GM21423 (cell line): ENCODE data around the gene NVL.
"Not testable (repeated sequence)": the region's sequence is repeated elsewhere in the genome, so short reads cannot be mapped to it uniquely, and the experiment has no call there.

Source experiments
- ATAC-seq: cut with Tn5 transposase; IDR thresholded peaks from one replicate; pipeline ENCODE4 v1.9.1; 2021; ENCODE audit warnings: mild to moderate bottlenecking, moderate library complexity; ENCODE audit not compliant: unreplicated experiment

NVL gene

DNA sequence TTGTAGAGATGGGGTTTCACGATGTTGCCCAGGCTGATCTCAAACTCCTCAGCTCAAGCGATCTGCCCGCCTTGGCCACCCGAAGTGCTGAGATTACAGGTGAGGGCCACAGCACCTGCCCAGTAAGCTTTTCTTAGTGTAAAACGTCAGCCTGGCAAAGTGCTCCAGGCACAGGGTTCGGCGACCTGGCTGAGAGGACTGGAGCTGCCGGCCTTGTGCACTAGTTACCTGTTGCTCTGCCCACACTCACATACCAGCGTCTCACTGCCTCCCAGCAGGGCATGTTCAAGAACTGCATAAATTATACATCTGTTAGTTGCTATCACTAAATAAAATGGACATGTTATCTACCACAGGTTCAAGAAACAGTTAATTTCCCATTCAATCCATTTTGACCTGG lies 91.8 kb downstream of the NVL start:
- ATAC-seq: no peak

- ATAC-seq: no peak
Observed at GRCh38 chr1:224237119-224237881, 92.7 kb downstream of the NVL start.

DNA sequence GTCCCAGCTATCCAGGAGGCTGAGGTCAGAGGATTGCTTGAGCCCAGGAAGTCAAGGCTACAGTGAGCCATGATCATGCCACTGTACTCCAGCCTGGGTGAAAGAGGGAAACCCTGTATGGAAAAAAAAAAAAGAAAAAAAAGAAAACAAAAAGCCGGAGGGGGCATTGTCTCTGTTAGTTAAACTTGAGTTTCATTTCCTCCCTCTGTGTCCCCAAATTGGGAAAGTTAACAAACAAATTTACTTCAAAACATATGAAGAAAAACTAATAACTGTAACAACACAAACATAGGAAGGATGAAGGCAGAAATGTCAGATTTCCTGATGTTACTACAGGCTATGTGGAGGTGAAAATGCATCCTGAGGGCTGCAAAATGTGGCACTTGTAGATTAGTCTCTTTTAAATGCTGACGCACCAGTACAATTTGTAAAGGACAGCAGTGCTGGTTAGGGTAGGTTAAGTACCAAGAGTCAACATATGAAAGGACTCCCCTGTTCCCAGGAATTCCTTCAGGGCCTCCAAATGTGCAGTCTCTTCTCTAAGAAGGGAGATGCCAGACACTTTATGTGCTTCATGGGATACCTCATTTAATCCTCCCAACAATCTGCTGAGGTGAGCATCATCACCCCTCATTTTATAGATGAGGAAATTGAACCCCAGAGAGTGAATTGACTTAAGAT lies 94.0 kb downstream of the NVL start:
- no peak for ATAC-seq

- no peak for ATAC-seq
Observed at GRCh38 chr1:224234017-224234416, 96.0 kb downstream of the NVL start.

DNA sequence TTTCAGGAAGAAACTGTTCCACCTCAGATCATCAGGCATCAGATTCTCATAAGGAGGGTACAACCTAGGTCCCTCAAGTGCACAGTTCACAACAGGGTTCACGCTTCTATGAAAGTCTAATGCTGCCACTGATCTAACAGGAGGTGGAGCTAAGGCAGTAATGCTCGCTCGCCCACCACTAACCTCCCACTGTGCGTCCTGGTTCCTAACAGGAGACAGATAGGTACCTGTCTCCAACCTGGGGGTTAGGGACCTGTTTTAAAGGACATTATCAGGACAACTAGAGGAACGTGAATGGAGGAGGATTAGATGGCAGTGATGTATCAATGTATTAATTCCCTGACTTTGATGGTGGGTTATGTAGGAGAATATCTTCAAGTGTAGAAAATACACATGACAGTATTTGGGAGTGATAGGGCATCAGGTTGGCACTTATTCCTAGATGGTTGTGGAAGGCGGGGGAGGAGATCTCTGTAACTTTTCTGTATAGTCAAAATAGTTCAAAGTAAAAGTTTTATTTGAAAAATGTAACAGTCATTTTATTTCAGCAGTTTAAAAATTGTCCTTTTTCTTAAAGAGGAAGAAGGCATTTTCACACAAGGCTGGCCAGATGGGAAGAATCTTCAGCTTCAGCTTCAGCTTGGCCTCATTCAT lies 103.0 kb downstream of the NVL start:
- no peak for ATAC-seq

GRCh38 chr1:224223819-224224714 lies 105.9 kb downstream of the NVL start:
- no peak for ATAC-seq

- ATAC-seq: no peak
Observed at GRCh38 chr1:224219612-224220059, 110.3 kb downstream of the NVL start.

DNA sequence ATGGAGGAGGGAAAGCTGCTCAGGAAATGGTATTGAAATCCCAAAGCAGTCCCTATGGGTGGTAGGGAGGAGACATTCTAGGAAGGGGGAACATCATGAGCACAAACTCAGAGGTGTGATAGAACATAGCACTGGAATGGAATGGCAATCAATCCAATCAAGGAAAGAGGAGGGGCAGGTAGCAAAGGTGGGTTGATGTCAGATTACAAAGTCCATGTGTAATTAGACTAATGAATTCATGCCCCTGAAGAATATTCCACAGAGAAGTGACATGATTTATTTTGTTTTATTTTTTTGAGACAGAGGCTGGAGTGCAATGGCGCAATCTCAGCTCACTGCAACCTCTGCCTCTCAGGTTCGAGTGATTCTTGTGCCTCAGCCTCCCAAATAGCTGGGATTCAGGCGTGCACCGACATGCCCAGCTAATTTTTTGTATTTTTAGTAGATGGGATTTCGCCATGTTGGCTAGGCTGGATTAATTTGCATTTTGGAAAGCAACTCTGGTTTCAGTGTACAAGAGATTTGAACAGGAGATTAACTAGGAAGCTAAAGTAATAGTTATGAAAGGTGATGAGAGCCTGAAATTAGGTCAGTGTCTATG lies 110.9 kb downstream of the NVL start:
- no peak for ATAC-seq

- ATAC-seq: no peak
Observed at GRCh38 chr1:224217655-224218623, 112.0 kb downstream of the NVL start.

DNA sequence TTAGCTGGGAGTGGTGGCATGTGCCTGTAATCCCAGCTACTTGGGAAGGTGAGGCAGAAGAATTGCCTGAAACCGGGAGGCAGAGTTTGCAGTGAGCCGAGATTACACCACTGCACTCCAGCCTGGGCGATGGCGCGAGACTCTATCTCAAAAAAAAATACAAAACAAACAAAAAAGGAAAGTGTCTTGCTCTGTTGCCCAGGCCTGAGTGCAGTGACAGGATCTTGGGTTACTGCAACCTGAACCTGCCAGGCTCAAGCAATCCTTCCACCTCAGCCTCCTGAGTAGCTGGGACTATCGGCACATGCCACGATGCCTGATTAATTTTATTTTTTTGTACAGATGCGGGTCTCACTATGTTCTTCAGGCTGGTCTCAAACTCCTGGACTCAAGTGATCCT lies 113.6 kb downstream of the NVL start:
- ATAC-seq: no peak

GRCh38 chr1:224213438-224214119 lies 116.4 kb downstream of the NVL start:
- no peak for ATAC-seq

- no peak for ATAC-seq
Observed at GRCh38 chr1:224212618-224213061, 117.3 kb downstream of the NVL start.

DNA sequence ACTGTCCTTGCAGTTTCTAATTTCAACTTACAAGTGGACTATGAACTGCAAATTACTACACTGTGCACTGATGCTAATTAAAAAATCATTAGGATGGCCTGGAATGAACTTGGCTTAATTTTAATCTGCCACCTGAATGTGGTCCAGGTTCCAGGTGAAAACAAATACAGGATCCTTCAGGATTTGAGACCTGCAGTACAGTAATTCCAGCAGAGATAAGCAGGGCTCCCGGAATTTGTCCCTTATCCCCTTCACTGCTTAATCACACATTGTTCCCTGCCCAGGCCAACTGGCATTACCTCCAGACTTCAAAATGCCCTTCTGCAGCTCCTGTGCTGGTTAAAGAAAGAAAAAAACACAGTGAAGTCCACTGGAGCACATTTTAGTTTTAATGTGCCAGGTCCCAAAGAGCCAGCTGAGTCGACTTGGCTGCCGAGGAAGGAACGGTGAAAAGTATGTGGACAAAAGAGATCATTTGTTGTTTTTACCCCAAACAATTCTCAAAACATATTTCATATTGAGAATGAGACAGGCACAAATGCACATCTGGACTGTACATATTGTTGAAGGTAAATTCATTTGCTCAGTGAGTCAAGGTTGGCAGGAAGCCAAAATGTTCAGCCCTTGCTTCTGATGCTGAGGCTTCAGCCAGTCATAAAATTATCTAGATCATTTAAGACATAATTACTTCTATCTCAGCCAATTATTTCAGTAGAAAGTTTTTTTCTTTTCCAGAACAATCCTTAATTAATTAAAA lies 118.6 kb downstream of the NVL start:
- no peak for ATAC-seq

- not testable (repeated sequence) for ATAC-seq
Observed at GRCh38 chr1:224205931-224206538, 123.9 kb downstream of the NVL start.

DNA sequence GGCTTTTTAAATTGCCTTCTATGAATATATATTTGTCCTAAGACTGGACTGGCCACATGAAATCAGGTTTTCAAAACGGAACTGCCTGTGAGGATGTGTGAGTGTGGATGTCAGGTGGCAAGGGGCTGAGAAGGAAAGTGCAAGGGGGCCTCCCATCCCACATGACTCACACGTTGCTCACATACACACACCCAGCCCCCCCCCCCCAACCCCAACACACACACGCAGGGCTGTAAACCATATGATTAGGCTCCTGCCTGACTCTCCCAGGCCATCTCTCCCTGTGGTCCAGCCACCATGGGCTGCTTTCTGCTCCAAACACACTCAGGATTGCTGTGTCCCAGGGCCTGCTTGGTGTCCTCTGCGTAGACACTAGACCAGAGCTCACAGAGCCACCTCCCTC lies 124.5 kb downstream of the NVL start:
- peak; percentile 46 for ATAC-seq

DNA sequence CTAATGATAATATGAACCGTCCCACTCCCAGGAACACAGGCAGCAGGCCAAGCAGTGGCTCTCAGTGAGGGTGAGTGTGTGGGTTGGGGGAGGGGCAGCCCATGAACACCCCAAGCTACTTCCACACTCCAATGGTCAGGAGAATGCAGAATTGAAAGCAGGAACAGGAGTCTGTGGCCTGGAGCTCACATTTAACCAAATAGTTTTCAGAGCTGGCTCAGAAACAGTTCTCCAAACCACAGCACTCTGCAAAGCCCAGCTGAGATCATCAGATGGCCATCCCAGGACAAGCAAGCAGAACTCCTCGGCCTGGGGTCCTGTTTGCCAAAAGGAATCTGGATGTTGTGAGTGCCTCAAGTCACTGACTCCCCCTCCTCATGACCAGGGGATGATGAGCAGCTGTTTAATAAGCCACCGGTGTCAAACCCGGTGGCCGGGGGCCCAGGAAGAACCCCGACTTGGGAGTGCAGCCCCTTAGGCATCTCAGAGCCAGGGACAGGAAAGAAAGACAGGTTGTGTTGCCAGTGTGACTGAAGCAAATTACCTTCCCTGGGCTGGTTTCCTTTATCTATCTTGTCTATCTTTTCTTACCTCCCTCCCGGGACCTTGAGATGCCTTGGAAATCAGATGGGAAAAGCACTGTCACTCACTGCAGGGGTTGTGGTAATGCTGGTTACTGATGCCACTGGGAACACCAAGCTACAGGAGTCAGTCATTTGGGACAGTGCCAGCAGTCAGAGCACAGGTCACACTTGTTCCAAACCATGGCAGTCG lies 126.5 kb downstream of the NVL start:
- ATAC-seq: peak; percentile 56

- no peak for ATAC-seq
Observed at GRCh38 chr1:224201853-224202252, 128.1 kb downstream of the NVL start.
